ENCODE measurements around the gene FOSL2.

The FOSL2 gene

GRCh38 chr2:28344756-28345373, 47.8 kb upstream of the FOSL2 start:
- no peaks in the 10 kb centered on the region for H3K36me3 ChIP-seq (ENCODE audit: insufficient read depth, low read length)
- H3K4me3 ChIP-seq (ENCODE audit: low read length, poor library complexity, severe bottlenecking) = no peak overlapping the region
- no peaks in the 10 kb centered on the region for H3K27me3 ChIP-seq (ENCODE audit: insufficient read depth, low read length, poor library complexity, severe bottlenecking)
- H3K9ac ChIP-seq (ENCODE audit: low read depth, low read length, poor library complexity, severe bottlenecking) = no peak overlapping the region
- peaks cover 11% of the 10 kb centered on the region for H3K4me1 ChIP-seq (ENCODE audit: insufficient read depth, low read length, poor library complexity, severe bottlenecking)
- H2AFZ ChIP-seq (ENCODE audit: low read length) = no peak overlapping the region
- H3K9me2 ChIP-seq (replicated peaks; ENCODE audit: low read depth, low read length) = no peaks in the 10 kb centered on the region
- TF ChIP-seq CTCF (conservative IDR thresholded peaks at IDR 0.05; ENCODE audit: low read length) = no peak
- TF ChIP-seq EZH2phosphoT487 (IDR thresholded peaks at IDR 0.05; ENCODE audit: borderline replicate concordance) = no peak
- H4K20me1 ChIP-seq (ENCODE audit: insufficient read depth, low read length, poor library complexity, severe bottlenecking) = no peaks in the 10 kb centered on the region
- no peaks in the 10 kb centered on the region for H3F3A ChIP-seq (ENCODE audit: low read depth)
- no peak overlapping the region for H3K4me2 ChIP-seq (ENCODE audit: low read depth, low read length, poor library complexity, severe bottlenecking)
- no peaks in the 10 kb centered on the region for H3K9me3 ChIP-seq (ENCODE audit: insufficient read depth, low read depth, low read length)
- H3K79me2 ChIP-seq (ENCODE audit: insufficient read depth, low read length) = no peaks in the 10 kb centered on the region

- H3K4me2 ChIP-seq (ENCODE audit: low read depth, low read length, poor library complexity, severe bottlenecking) = no peak overlapping the region
- H3K79me2 ChIP-seq (ENCODE audit: insufficient read depth, low read length) = no peaks in the 10 kb centered on the region
- H3K4me3 ChIP-seq (ENCODE audit: low read length, poor library complexity, severe bottlenecking) = no peak overlapping the region
- no peaks in the 10 kb centered on the region for H3K27me3 ChIP-seq (ENCODE audit: insufficient read depth, low read length, poor library complexity, severe bottlenecking)
- H3K9ac ChIP-seq (ENCODE audit: low read depth, low read length, poor library complexity, severe bottlenecking) = no peak overlapping the region
- H4K20me1 ChIP-seq (ENCODE audit: insufficient read depth, low read length, poor library complexity, severe bottlenecking) = no peaks in the 10 kb centered on the region
- H3K36me3 ChIP-seq (ENCODE audit: insufficient read depth, low read length) = no peaks in the 10 kb centered on the region
- TF ChIP-seq EZH2phosphoT487 (IDR thresholded peaks at IDR 0.05; ENCODE audit: borderline replicate concordance) (no peak), CTCF (conservative IDR thresholded peaks at IDR 0.05; ENCODE audit: low read length) (no peak)
- H3F3A ChIP-seq (ENCODE audit: low read depth) = no peaks in the 10 kb centered on the region
- no peak overlapping the region for H2AFZ ChIP-seq (ENCODE audit: low read length)
- no peaks in the 10 kb centered on the region for H3K9me2 ChIP-seq (replicated peaks; ENCODE audit: low read depth, low read length)
- H3K4me1 ChIP-seq (ENCODE audit: insufficient read depth, low read length, poor library complexity, severe bottlenecking) = peaks cover 8% of the 10 kb centered on the region
- H3K9me3 ChIP-seq (ENCODE audit: insufficient read depth, low read depth, low read length) = no peaks in the 10 kb centered on the region
Measured at GRCh38 chr2:28345619-28346018, 47.0 kb upstream of the FOSL2 start.

- Histone ChIP-seq H3K27me3 (ENCODE audit: insufficient read depth, low read length, poor library complexity, severe bottlenecking) (no peaks in the 10 kb centered on the region), H3K4me3 (ENCODE audit: low read length, poor library complexity, severe bottlenecking) (no peak overlapping the region), H2AFZ (ENCODE audit: low read length) (no peak overlapping the region), H3K79me2 (ENCODE audit: insufficient read depth, low read length) (no peaks in the 10 kb centered on the region), H3K9me3 (ENCODE audit: insufficient read depth, low read depth, low read length) (no peaks in the 10 kb centered on the region), H3F3A (ENCODE audit: low read depth) (no peaks in the 10 kb centered on the region), H3K4me1 (ENCODE audit: insufficient read depth, low read length, poor library complexity, severe bottlenecking) (peaks cover 4% of the 10 kb centered on the region), H4K20me1 (ENCODE audit: insufficient read depth, low read length, poor library complexity, severe bottlenecking) (no peaks in the 10 kb centered on the region), H3K36me3 (ENCODE audit: insufficient read depth, low read length) (no peaks in the 10 kb centered on the region), H3K9ac (ENCODE audit: low read depth, low read length, poor library complexity, severe bottlenecking) (no peak overlapping the region), H3K4me2 (ENCODE audit: low read depth, low read length, poor library complexity, severe bottlenecking) (no peak overlapping the region), H3K9me2 (replicated peaks; ENCODE audit: low read depth, low read length) (no peaks in the 10 kb centered on the region)
- TF ChIP-seq EZH2phosphoT487 (IDR thresholded peaks at IDR 0.05; ENCODE audit: borderline replicate concordance) (no peak), CTCF (conservative IDR thresholded peaks at IDR 0.05; ENCODE audit: low read length) (no peak)
Measured at GRCh38 chr2:28346587-28346986, 46.1 kb upstream of the FOSL2 start.

All from Loucy (cell line).